SU-DHL-6 (cell line): ENCODE data around the gene OR5B12.
"Not testable (repeated sequence)": the region's sequence is repeated elsewhere in the genome, so short reads cannot be mapped to it uniquely, and the experiment has no call there.

Source experiments
- H2AFZ ChIP-seq: fragments of 200-600 bp; sonication (generic); 2 replicates; pipeline ENCODE4 v1.6.1; 2014; ENCODE audit warnings: low read depth, mild to moderate bottlenecking, moderate library complexity, mixed read lengths, antibody characterized with exemption, low read length; ENCODE audit not compliant: severe bottlenecking
- H3F3A ChIP-seq: fragments of 200-600 bp; shearing (Covaris generic); 2 replicates; pipeline ENCODE4 v1.6.0; 2016; ENCODE audit warnings: antibody characterized with exemption, mild to moderate bottlenecking; ENCODE audit not compliant: insufficient read depth
- H3K27ac ChIP-seq: fragments of 200-600 bp; sonication (generic); 2 replicates; pipeline ENCODE4 v1.5.1; 2016; ENCODE audit warnings: low read depth, mild to moderate bottlenecking, low read length, moderate library complexity, mixed read lengths
- H3K27me3 ChIP-seq: fragments of 200-600 bp; sonication (generic), shearing (Covaris generic); 2 replicates; pipeline ENCODE4 v1.6.0; 2014; ENCODE audit warnings: mild to moderate bottlenecking, low read length
- H3K36me3 ChIP-seq: fragments of 200-600 bp; sonication (generic); 2 replicates; pipeline ENCODE4 v1.6.1; 2014; ENCODE audit warnings: mild to moderate bottlenecking, low read length, mixed read lengths
- H3K4me2 ChIP-seq: fragments of 300-600, 200-600 bp; shearing (Covaris generic), sonication (generic); 2 replicates; pipeline ENCODE4 v1.6.0; 2014; ENCODE audit warnings: low read length, low read depth, mild to moderate bottlenecking; ENCODE audit not compliant: poor library complexity, severe bottlenecking
- H3K4me3 ChIP-seq: fragments of 200-600 bp; sonication (generic); 2 replicates; pipeline ENCODE4 v1.5.1; 2014; ENCODE audit warnings: antibody characterized with exemption, low read length, mild to moderate bottlenecking, mixed read lengths; ENCODE audit not compliant: insufficient read depth, poor library complexity, severe bottlenecking
- H3K79me2 ChIP-seq: fragments of 200-600 bp; sonication (generic); 2 replicates; pipeline ENCODE4 v1.6.1; 2014; ENCODE audit warnings: mild to moderate bottlenecking, low read length, moderate library complexity; ENCODE audit not compliant: insufficient read depth
- H3K9ac ChIP-seq: fragments of 200-600 bp; sonication (generic); 2 replicates; pipeline ENCODE4 v1.7.0; 2014; ENCODE audit warnings: mild to moderate bottlenecking, low read length
- H3K9me2 ChIP-seq: fragments of 200-600 bp; sonication (generic); replicated peaks from 2 replicates; pipeline ENCODE4 v1.6.1; 2014; ENCODE audit warnings: low read length; ENCODE audit not compliant: insufficient read depth
- H3K9me3 ChIP-seq: fragments of 200-600 bp; sonication (generic); 2 replicates; pipeline ENCODE4 v1.6.1; 2014; ENCODE audit warnings: low read length, mixed read lengths; ENCODE audit not compliant: insufficient read depth
- H4K20me1 ChIP-seq: fragments of 200-600 bp; sonication (generic); 2 replicates; pipeline ENCODE4 v1.6.1; 2014; ENCODE audit warnings: low read depth, mild to moderate bottlenecking, antibody characterized with exemption, low read length, moderate library complexity, mixed read lengths
- EZH2phosphoT487 ChIP-seq: fragments of 200-600 bp; sonication (generic), shearing (Covaris generic); conservative IDR thresholded peaks from 2 replicates; pipeline ENCODE4 v1.6.1; 2018; ENCODE audit warnings: mild to moderate bottlenecking, antibody characterized with exemption, low read length, moderate library complexity, mixed read lengths
- TF ChIP-seq, protein P1 (sequence below): fragments of 200-600 bp; sonication (generic); IDR thresholded peaks from one replicate; pipeline ENCODE4 v1.5.1; 2017; ENCODE audit warnings: antibody characterized with exemption, mild to moderate bottlenecking, low read length, moderate library complexity; ENCODE audit not compliant: insufficient read depth, poor library complexity, severe bottlenecking

Gene OR5B12

GRCh38 chr11:58429273-58429672 is 12.8 kb downstream of the OR5B12 start:
- Histone ChIP-seq H3K9me2 (no peaks in the 10 kb centered on the region), H3K36me3 (no peaks in the 10 kb centered on the region), H3K4me3 (no peak overlapping the region), H3K27me3 (no peaks in the 10 kb centered on the region), H3K4me2 (no peak overlapping the region), H3K27ac (no peak overlapping the region), H3K79me2 (no peaks in the 10 kb centered on the region), H2AFZ (no peak overlapping the region), H3K9me3 (no peaks in the 10 kb centered on the region), H4K20me1 (no peaks in the 10 kb centered on the region), H3K9ac (no peak overlapping the region), H3F3A (no peaks in the 10 kb centered on the region)
- TF ChIP-seq, protein P1, sequence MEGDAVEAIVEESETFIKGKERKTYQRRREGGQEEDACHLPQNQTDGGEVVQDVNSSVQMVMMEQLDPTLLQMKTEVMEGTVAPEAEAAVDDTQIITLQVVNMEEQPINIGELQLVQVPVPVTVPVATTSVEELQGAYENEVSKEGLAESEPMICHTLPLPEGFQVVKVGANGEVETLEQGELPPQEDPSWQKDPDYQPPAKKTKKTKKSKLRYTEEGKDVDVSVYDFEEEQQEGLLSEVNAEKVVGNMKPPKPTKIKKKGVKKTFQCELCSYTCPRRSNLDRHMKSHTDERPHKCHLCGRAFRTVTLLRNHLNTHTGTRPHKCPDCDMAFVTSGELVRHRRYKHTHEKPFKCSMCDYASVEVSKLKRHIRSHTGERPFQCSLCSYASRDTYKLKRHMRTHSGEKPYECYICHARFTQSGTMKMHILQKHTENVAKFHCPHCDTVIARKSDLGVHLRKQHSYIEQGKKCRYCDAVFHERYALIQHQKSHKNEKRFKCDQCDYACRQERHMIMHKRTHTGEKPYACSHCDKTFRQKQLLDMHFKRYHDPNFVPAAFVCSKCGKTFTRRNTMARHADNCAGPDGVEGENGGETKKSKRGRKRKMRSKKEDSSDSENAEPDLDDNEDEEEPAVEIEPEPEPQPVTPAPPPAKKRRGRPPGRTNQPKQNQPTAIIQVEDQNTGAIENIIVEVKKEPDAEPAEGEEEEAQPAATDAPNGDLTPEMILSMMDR, result no peak
- TF ChIP-seq EZH2phosphoT487, result no peak

DNA sequence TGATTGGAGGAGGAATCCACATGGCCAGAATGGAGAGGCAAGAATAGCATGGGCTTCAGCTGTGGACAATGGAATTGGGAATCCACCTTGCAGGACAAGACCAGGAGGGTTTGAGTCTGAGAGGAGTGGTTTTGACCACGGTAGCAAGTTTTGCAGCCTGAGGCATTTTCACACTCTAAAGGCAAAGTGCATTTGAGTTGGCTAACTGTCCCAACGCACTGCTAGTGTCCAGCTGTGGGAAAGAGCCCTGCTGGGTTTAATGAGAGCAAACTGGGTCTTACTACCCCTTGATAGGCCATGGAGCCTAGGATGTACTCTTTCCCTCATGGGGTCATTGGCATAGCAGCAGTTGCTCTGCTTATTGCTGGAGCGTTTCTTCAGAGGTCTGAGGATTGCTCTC is 14.0 kb downstream of the OR5B12 start, which contains the start of gene OR5B2:
Gene OR5B2 (minus strand): TSS at position 101 of the 400 bp plus-strand sequence. CDS start 4,860 bp downstream, outside the sequence.
- Histone ChIP-seq H2AFZ (no peak within 1 kb of the TSS), H3K9me2 (no peaks in the 10 kb centered on the region), H3K27ac (no peak within 1 kb of the TSS), H3K4me3 (no peak within 1 kb of the TSS), H3K27me3 (no peaks in the 10 kb centered on the region), H4K20me1 (no peaks in the 10 kb centered on the region), H3K79me2 (no peaks in the 10 kb centered on the region), H3K9ac (no peak within 1 kb of the TSS), H3K4me2 (no peak within 1 kb of the TSS), H3K36me3 (no peaks in the 10 kb centered on the region), H3F3A (no peaks in the 10 kb centered on the region), H3K9me3 (no peaks in the 10 kb centered on the region)
- TF ChIP-seq, protein P1, result no peak
- TF ChIP-seq EZH2phosphoT487, result no peak

DNA sequence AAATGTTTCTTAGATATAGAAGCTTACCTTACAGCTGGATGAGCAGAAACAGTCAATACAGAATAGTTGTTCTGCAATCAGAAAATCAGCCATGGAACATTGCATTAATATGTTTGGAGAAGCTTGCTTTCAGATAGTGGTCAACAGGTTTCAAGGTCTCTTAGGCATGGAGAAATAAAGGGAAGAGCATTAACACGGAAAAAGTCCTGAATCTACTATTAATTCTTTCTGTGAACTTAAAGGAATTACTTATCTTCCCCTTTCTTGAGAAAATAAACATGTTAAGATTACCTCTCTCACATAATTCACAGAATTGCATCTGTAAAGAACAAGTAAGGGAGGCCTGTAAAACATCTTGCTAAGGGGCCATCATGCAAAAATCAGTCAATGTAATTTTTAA is 35.3 kb downstream of the OR5B12 start, which contains the start of gene OR5B3:
Gene OR5B3 (minus strand): TSS at position 101 of the 400 bp plus-strand sequence. CDS start 3,465 bp downstream, outside the sequence.
- Histone ChIP-seq H3K4me2 (no peak within 1 kb of the TSS), H3K4me3 (no peak within 1 kb of the TSS), H4K20me1 (no peaks in the 10 kb centered on the region), H3K79me2 (no peaks in the 10 kb centered on the region), H3F3A (no peaks in the 10 kb centered on the region), H2AFZ (no peak within 1 kb of the TSS), H3K36me3 (no peaks in the 10 kb centered on the region), H3K27ac (no peak within 1 kb of the TSS), H3K9me2 (no peaks in the 10 kb centered on the region), H3K9me3 (no peaks in the 10 kb centered on the region), H3K27me3 (no peaks in the 10 kb centered on the region), H3K9ac (no peak within 1 kb of the TSS)
- TF ChIP-seq, protein P1, result no peak
- TF ChIP-seq EZH2phosphoT487, result no peak

- not testable (repeated sequence) for H2AFZ ChIP-seq, H3K4me2 ChIP-seq, H3K9ac ChIP-seq, H3K36me3 ChIP-seq, H3K27me3 ChIP-seq, H3K4me3 ChIP-seq, H4K20me1 ChIP-seq, H3F3A ChIP-seq, H3K9me2 ChIP-seq, H3K27ac ChIP-seq, H3K9me3 ChIP-seq, H3K79me2 ChIP-seq
These were observed 42.4 kb downstream of the OR5B12 start for GRCh38 chr11:58399622-58400021.
